Spleen (tissue), 3 donors: ENCODE results near the gene AMZ2.

Experiments
- POLR2A ChIP-seq, 3 donors: fragments of 450-650 bp; IDR thresholded peaks; one replicate each; pipeline ENCODE4 v1.5.1; 2017; ENCODE audit warnings: antibody characterized with exemption in 3 of 3, mild to moderate bottlenecking in 1 of 3
- POLR2AphosphoS5 ChIP-seq, 3 donors: sonication (generic); formaldehyde crosslinking; IDR thresholded peaks; one replicate each; pipeline ENCODE4 v1.5.1; 2017; ENCODE audit warnings: antibody characterized with exemption in 3 of 3

- TF ChIP-seq POLR2A (IDR thresholded peaks at IDR 0.05) (no peak), POLR2AphosphoS5 (IDR thresholded peaks at IDR 0.05) (no peak)
Observed at GRCh38 chr17:68304706-68305105, 56.9 kb downstream of the AMZ2 start.
